Adrenal gland (tissue), 12 donors: ENCODE data around the gene MEGF11. TPM values are rescaled to one million over a fixed set of nuclear protein-coding genes. Genes with fewer than 3 reads are reported as not detected.

ENCODE experiments used
- DNase-seq, 7 donors: peaks; one replicate each; pipeline ENCODE4 v3.0.0-alpha.2; 2019 to 2020
- H3K27ac ChIP-seq, 5 donors: fragments of 200-600 bp; sonication (generic) in 4 of 5; 1 replicate in 3 of 5; 2 replicates in 2 of 5; pipeline versions ENCODE4 v1.5.1 to v1.8.0; 2016 to 2020; ENCODE audit warnings: mild to moderate bottlenecking in 1 of 5
- H3K27me3 ChIP-seq: fragments of 200-600 bp; 2 replicates; pipeline ENCODE4 v1.8.0; 2021
- H3K36me3 ChIP-seq, 2 donors: fragments of 200-600 bp; replicated peaks in 1 of 2; 1 replicate in 1 of 2; 2 replicates in 1 of 2; pipeline versions ENCODE4 v1.5.1 to v1.8.0; 2018 to 2022
- H3K4me1 ChIP-seq, 2 donors: fragments of 200-600 bp; replicated peaks in 1 of 2; 1 replicate in 1 of 2; 2 replicates in 1 of 2; pipeline versions ENCODE4 v1.5.1 to v1.8.0; 2018 to 2021
- H3K4me3 ChIP-seq, 4 donors: fragments of 200-600 bp; sonication (generic) in 3 of 4; one replicate each; pipeline ENCODE4 v1.5.1; 2016 to 2018
- H3K9me3 ChIP-seq, 3 donors: fragments of 200-600 bp; sonication (generic) in 1 of 3; replicated peaks in 1 of 3; 1 replicate in 2 of 3; 2 replicates in 1 of 3; pipeline versions ENCODE4 v1.5.1 to v1.8.0; 2016 to 2021
- CTCF ChIP-seq, 6 experiments: fragments of 450-650 bp in 4 of 6; fragments of 200-600 bp in 2 of 6; sonication (generic) in 1 of 6; IDR thresholded peaks; 1 replicate in 5 of 6; 2 replicates in 1 of 6; pipeline versions ENCODE4 v1.5.1 to v1.8.0; 2016 to 2021; ENCODE audit warnings: antibody characterized with exemption in 6 of 6, mild to moderate bottlenecking in 2 of 6, moderate library complexity in 1 of 6
- POLR2A ChIP-seq, 2 donors: fragments of 450-650 bp; IDR thresholded peaks; one replicate each; pipeline ENCODE4 v1.6.1; 2017; ENCODE audit warnings: antibody characterized with exemption in 2 of 2, mild to moderate bottlenecking in 2 of 2, moderate library complexity in 1 of 2
- WGBS, 4 donors: extraction: QIAGEN DNeasy Blood & Tissue Kit in 2 of 4; methylation state at CpG; one replicate each; pipeline versions ENCODE4 v1.1.5 to v1.1.7; 2013 to 2017; 5-methylcytosine and 5-hydroxymethylcytosine counted together
- intact Hi-C, 2 donors: fragments of 100-400 bp; cut with DNase I; formaldehyde crosslinking; loops; one replicate each; pipeline versions ENCODE4 v1.14.1 to v1.15.0; 2022 to 2023
- polyA plus RNA-seq, 3 donors: library from polyadenylated mRNA; stranded (reverse); fragments of 200-250 nt in 2 of 3; fragments of 350-450 nt in 1 of 3; fragmentation: Illumina TruSeq in 1 of 3; extraction: RNeasy Lipid Tissue Mini Kit (QIAGEN cat#74804) in 1 of 3; gene quantifications; one replicate each; pipeline ENCODE4 v1.2.3, GENCODE V29; 2013 to 2014
- total RNA-seq, 9 donors: library from RNA; depleted of rRNA in 4 of 9; stranded (reverse); fragments of >200 nt in 4 of 9; fragments of 120-200 nt in 1 of 9; fragmentation: NEBNext Ultra II Directional in 1 of 9; extraction: Animal tissue kit (Norgen Biotek cat#: 25700) in 1 of 9; gene quantifications; one replicate each; pipeline versions ENCODE4 v1.1.0 to v1.2.4, GENCODE V29; 2013 to 2023
- donor health status: healthy with polysubstance abuse.
- donor health status: Bipolar disorder and iron deficiency.
- donor health status: DM: yes; HTN: yes; CAD: no.
- donor health status: DM: no; HTN: no; CAD: no.
- donor health status: DM: no; HTN: no; CAD: no.
- donor health status: DM: yes; HTN: yes; CAD: no.

The MEGF11 gene
- total and polyA plus RNA-seq, 12 donors: 0.04 to 0.98 (median 0.14) TPM; not detected in 5

GRCh38 chr15:66171841-66172240, 81.7 kb downstream of the MEGF11 start:
- 82 to 92% (median 87%) methylated on average over 13 of the region's 13 CpGs for WGBS, 4 donors
- no peaks in the 10 kb centered on the region for H3K4me1 ChIP-seq
- H3K27ac ChIP-seq: no peak overlapping the region
- intact Hi-C loops: no loop called here
- no peaks in the 10 kb centered on the region for H3K27me3 ChIP-seq
- H3K9me3 ChIP-seq: no peaks in the 10 kb centered on the region
- TF ChIP-seq POLR2A (IDR thresholded peaks at IDR 0.05): no peak
- no peak for TF ChIP-seq CTCF (IDR thresholded peaks at IDR 0.05)
- no peaks in the 10 kb centered on the region for H3K36me3 ChIP-seq
- no peak for DNase-seq
- H3K4me3 ChIP-seq: no peak overlapping the region

GRCh38 chr15:66170716-66171115, 82.8 kb downstream of the MEGF11 start:
- Histone ChIP-seq H3K27me3 (no peaks in the 10 kb centered on the region), H3K9me3 (no peaks in the 10 kb centered on the region), H3K4me3 (no peak overlapping the region), H3K4me1 (no peaks in the 10 kb centered on the region), H3K27ac (no peak overlapping the region), H3K36me3 (no peaks in the 10 kb centered on the region)
- no peak for DNase-seq
- 81 to 91% (median 83%) methylated on average over 5 of the region's 5 CpGs for WGBS, 4 donors
- intact Hi-C loops: no loop called here
- no peak for TF ChIP-seq CTCF (IDR thresholded peaks at IDR 0.05)
- TF ChIP-seq POLR2A (IDR thresholded peaks at IDR 0.05): no peak

- Histone ChIP-seq H3K4me3 (no peak overlapping the region), H3K9me3 (no peaks in the 10 kb centered on the region), H3K27me3 (no peaks in the 10 kb centered on the region), H3K4me1 (no peaks in the 10 kb centered on the region), H3K36me3 (no peaks in the 10 kb centered on the region), H3K27ac (no peak overlapping the region)
- intact Hi-C loops: no loop called here
- TF ChIP-seq POLR2A (IDR thresholded peaks at IDR 0.05) (no peak), CTCF (IDR thresholded peaks at IDR 0.05) (no peak)
- DNase-seq: no peak
- WGBS, 4 donors: 86 to 94% (median 88%) methylated on average over 4 of the region's 4 CpGs
Measured at GRCh38 chr15:66170042-66170441, 83.5 kb downstream of the MEGF11 start.

GRCh38 chr15:66169625-66170024, 83.9 kb downstream of the MEGF11 start:
- Histone ChIP-seq H3K4me3 (no peak overlapping the region), H3K9me3 (no peaks in the 10 kb centered on the region), H3K36me3 (no peaks in the 10 kb centered on the region), H3K27ac (no peak overlapping the region), H3K4me1 (no peaks in the 10 kb centered on the region), H3K27me3 (no peaks in the 10 kb centered on the region)
- no peak for TF ChIP-seq CTCF (IDR thresholded peaks at IDR 0.05)
- DNase-seq: no peak
- WGBS, 4 donors: 58 to 72% (median 64%) methylated on average over 13 of the region's 13 CpGs
- intact Hi-C loops: no loop called here
